GM10266 (cell line): ENCODE results near the gene TENM3.

Source experiments
- DNase-seq: peaks from one replicate; pipeline ENCODE4 v3.0.0; 2012; ENCODE audit errors: extremely low spot score
- CTCF ChIP-seq: IDR thresholded peaks from 2 replicates; pipeline ENCODE4 v1.5.1; 2012; ENCODE audit warnings: mild to moderate bottlenecking, low read depth; ENCODE audit not compliant: control insufficient read depth, insufficient read depth; ENCODE audit errors: missing control alignments

Gene TENM3

GRCh38 chr4:182206266-182206665 lies 36.9 kb upstream of the TENM3 start:
- no peak for TF ChIP-seq CTCF
- DNase-seq = no peak

DNA sequence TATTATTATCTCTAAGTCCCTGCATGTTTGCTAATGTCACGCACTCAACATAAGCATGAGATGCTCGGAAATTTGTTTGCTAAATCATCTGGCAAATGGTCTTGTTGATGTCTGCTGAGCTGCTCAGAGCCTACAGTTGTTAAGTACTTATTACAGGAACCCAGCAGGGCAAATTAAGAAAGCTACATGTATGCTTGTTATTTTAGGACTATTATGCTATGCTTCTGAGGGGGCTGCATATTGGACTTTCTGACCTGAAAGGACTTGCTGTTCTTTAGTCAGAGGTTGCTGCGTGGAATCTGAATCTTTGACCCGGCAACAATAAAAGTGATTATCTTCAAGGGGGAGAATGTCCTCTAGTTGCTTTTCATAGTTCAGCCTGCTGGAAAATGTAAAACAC lies 36.3 kb upstream of the TENM3 start:
- no peak for TF ChIP-seq CTCF

DNA sequence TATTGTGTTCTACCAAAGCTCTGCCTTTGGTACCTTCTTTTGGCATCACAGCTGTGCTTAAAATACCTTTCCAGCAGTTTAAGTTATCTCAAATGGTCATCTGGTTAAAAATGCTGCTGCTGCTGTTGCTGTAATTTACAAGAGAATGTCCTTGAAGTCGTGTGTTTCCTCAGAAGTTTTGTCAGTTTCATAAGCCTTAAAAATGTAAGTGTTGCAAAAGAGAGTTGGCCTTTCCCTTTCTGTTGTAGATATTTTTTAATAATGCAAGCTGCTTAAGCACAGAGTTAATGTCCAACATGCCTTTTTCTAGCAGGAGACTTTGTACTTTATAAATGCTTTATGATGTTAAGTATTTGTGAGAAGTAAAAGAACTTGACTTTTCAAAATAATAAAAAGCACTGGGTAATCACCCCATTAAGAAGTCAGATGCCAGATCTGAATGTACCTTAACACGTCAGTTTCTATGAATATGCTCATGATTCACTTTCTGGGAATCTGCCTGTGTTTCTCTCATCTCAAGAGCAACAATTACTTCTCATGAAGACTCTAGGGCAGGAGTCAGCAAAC lies 35.3 kb upstream of the TENM3 start:
- no peak for DNase-seq
- TF ChIP-seq CTCF = no peak

More for the DNA sequence above, 36.3 kb upstream of the TENM3 start:
- DNase-seq = no peak

DNA sequence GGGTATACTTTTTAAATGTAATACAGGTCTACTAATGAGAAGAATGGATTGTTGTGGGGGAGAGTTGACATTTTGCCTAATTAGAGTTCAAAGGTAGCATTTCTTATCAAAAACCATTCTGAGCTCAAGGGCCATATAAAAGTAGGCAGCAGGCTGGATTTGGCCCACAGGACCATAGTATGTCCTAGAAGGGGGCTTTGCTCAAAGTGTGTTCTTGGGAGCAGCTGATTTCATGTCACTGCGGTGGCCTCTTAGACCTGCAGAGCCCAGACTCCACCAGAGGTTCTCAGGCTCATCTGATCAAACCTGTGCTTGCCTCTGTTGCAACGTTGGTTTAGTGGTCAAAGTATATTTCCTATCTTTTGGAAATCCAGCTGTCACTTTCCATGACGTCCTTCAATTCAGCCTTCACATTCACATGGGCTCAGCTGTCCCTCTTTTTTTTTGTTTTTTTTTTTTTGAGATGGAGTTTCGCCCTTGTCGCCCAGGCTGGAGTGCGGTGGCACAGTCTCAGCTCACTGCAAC lies 34.6 kb upstream of the TENM3 start:
- no peak for TF ChIP-seq CTCF
- DNase-seq = no peak

DNA sequence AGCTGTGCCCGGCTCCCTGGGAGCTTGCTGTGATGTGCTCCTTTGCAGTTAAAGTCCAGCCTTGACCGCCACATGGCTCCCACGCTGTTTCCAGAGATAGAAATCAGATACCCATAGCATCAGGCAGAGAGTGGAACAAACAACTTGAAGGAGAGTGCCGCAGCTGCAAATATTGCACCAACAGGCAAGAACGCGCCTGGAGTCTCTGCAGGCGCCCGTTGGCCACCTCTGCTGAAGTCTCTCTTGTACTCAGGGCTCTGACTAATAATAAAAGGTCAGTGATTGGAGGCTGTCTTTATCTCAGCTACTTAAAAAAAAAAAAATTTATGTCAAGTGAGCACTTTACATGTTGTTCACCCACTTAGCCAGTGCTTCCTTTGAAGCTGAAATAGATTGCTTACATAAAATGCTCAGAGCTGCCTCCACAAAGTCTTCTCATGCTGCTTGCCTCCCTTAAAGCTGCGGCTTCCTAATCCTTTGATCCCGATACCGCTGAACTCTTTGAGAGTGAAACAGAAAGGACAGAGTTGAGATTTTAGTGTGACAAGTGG lies 30.9 kb upstream of the TENM3 start:
- TF ChIP-seq CTCF = no peak
- no peak for DNase-seq

GRCh38 chr4:182213004-182213403 lies 30.2 kb upstream of the TENM3 start:
- TF ChIP-seq CTCF = no peak
- no peak for DNase-seq

GRCh38 chr4:182215148-182215547 lies 28.1 kb upstream of the TENM3 start:
- no peak for DNase-seq
- TF ChIP-seq CTCF = no peak
